ENCODE measurements around the gene PIEZO1.

DNA sequence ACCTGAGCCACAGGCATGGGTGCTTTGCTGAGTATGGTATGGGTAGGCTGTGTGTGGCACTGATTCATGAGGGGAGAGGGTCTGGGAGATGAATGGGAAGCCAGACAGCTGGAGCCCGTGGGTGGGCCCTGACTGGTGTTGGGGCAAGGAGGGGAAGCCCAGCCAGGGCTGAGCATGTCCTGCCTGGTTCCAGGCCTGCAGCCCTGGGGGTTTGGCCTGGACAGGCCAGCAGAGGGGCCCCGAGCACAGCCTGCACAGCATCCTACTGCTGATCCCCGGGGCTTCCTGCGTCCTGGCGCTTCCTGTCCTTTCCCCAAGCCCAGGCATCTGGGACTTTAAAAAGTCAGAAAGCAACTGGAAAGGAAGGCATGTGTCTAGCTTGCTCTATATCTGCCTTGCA lies 117.6 kb downstream of the PIEZO1 start:
- TF ChIP-seq RAD21 (IDR thresholded peaks at IDR 0.05; ENCODE audit: insufficient read depth, low read depth, low read length) = no peak
- TF ChIP-seq, protein P1, sequence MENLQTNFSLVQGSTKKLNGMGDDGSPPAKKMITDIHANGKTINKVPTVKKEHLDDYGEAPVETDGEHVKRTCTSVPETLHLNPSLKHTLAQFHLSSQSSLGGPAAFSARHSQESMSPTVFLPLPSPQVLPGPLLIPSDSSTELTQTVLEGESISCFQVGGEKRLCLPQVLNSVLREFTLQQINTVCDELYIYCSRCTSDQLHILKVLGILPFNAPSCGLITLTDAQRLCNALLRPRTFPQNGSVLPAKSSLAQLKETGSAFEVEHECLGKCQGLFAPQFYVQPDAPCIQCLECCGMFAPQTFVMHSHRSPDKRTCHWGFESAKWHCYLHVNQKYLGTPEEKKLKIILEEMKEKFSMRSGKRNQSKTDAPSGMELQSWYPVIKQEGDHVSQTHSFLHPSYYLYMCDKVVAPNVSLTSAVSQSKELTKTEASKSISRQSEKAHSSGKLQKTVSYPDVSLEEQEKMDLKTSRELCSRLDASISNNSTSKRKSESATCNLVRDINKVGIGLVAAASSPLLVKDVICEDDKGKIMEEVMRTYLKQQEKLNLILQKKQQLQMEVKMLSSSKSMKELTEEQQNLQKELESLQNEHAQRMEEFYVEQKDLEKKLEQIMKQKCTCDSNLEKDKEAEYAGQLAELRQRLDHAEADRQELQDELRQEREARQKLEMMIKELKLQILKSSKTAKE (IDR thresholded peaks at IDR 0.05; ENCODE audit: low read depth, poor library complexity, severe bottlenecking) = no peak
- TF ChIP-seq CTCF (IDR thresholded peaks at IDR 0.05 in 2 of 3, conservative IDR thresholded peaks at IDR 0.05 in 1 of 3; ENCODE audit: control insufficient read depth in 2 of 3, extremely low read depth in 1 of 3, insufficient read depth in 1 of 3, low read depth in 3 of 3, low read length in 3 of 3) = no peak
- TF ChIP-seq SPI1 (IDR thresholded peaks at IDR 0.05; ENCODE audit: borderline replicate concordance, insufficient read depth, low read depth, low read length) = no peak
- TF ChIP-seq BHLHE40 (IDR thresholded peaks at IDR 0.05; ENCODE audit: borderline replicate concordance in 1 of 2, low read depth in 2 of 2, low read length in 1 of 2) = no peak
- TF ChIP-seq YY1 (IDR thresholded peaks at IDR 0.05; ENCODE audit: low read depth, low read length) = no peak
- TF ChIP-seq CBX5 (IDR thresholded peaks at IDR 0.05; ENCODE audit: low read depth) = no peak
- TF ChIP-seq FOS (IDR thresholded peaks at IDR 0.05; ENCODE audit: borderline replicate concordance, extremely low read depth, insufficient read length) = no peak
- no peak for TF ChIP-seq POLR2A (IDR thresholded peaks at IDR 0.05; ENCODE audit: low read depth, low read length)

All from GM12878 (cell line).